ENCODE results near the gene CEP164. TPM values are rescaled to one million over a fixed set of nuclear protein-coding genes. Genes with fewer than 3 reads are reported as not detected.

Gene CEP164
- total RNA-seq, 2 experiments from 2014 or later: 33.0 to 36.7 TPM

- no peaks in the 10 kb centered on the region for H3K27me3 ChIP-seq (ENCODE audit: control insufficient read depth in 1 of 2, insufficient read depth in 2 of 2, low read length in 2 of 2)
- H3K4me3 ChIP-seq (ENCODE audit: low read length): no peak overlapping the region
- no peaks in the 10 kb centered on the region for H3K9me3 ChIP-seq (ENCODE audit: control insufficient read depth in 1 of 2, insufficient read depth in 1 of 2, low read length in 2 of 2)
- Mint-ChIP-seq H3K4me1 (ENCODE audit: low read depth) (no peaks in the 10 kb centered on the region), H3K36me3 (ENCODE audit: low read depth) (peaks cover 97% of the 10 kb centered on the region), H3K27me3 (no peaks in the 10 kb centered on the region), H3K4me3 (no peak overlapping the region), H3K27ac (no peak overlapping the region), H3K9me3 (no peaks in the 10 kb centered on the region)
- no peak overlapping the region for H3K27ac ChIP-seq (ENCODE audit: low read depth in 1 of 2, low read length in 2 of 2)
- ChIA-PET POLR2A (no interaction called here), CTCF (no interaction called here)
- no peak for TF ChIP-seq CTCF (IDR thresholded peaks at IDR 0.05)
- intact Hi-C loops (cut with DNase I, micrococcal nuclease): no loop called here
- H3K36me3 ChIP-seq (ENCODE audit: insufficient read depth, low read length): peaks cover 59% of the 10 kb centered on the region
- ATAC-seq (ENCODE audit: poor library complexity) (no peak), DNase-seq (no peak)
- no peaks in the 10 kb centered on the region for H3K4me1 ChIP-seq (ENCODE audit: insufficient read depth, low read length)
These were observed 38.6 kb downstream of the CEP164 start for GRCh38 chr11:117366248-117366647.

- peaks cover 97% of the 10 kb centered on the region for H3K36me3 Mint-ChIP-seq (ENCODE audit: low read depth)
- H3K27me3 Mint-ChIP-seq: no peaks in the 10 kb centered on the region
- CTCF ChIA-PET: no interaction called here
- no peak overlapping the region for H3K4me3 Mint-ChIP-seq
- no peak overlapping the region for H3K4me3 ChIP-seq (ENCODE audit: low read length)
- H3K9me3 Mint-ChIP-seq: no peaks in the 10 kb centered on the region
- no peaks in the 10 kb centered on the region for H3K9me3 ChIP-seq (ENCODE audit: control insufficient read depth in 1 of 2, insufficient read depth in 1 of 2, low read length in 2 of 2)
- no peak for ATAC-seq (ENCODE audit: poor library complexity)
- H3K27ac ChIP-seq (ENCODE audit: low read depth in 1 of 2, low read length in 2 of 2): no peak overlapping the region
- H3K4me1 Mint-ChIP-seq (ENCODE audit: low read depth): no peaks in the 10 kb centered on the region
- TF ChIP-seq CTCF (IDR thresholded peaks at IDR 0.05): no peak
- H3K36me3 ChIP-seq (ENCODE audit: insufficient read depth, low read length): peaks cover 59% of the 10 kb centered on the region
- no peaks in the 10 kb centered on the region for H3K4me1 ChIP-seq (ENCODE audit: insufficient read depth, low read length)
- no peaks in the 10 kb centered on the region for H3K27me3 ChIP-seq (ENCODE audit: control insufficient read depth in 1 of 2, insufficient read depth in 2 of 2, low read length in 2 of 2)
- POLR2A ChIA-PET: no interaction called here
- intact Hi-C loops (cut with DNase I, micrococcal nuclease): no loop called here
- DNase-seq: no peak
- H3K27ac Mint-ChIP-seq: no peak overlapping the region
These were observed 39.2 kb downstream of the CEP164 start for GRCh38 chr11:117366875-117367274.

- H3K4me1 ChIP-seq (ENCODE audit: insufficient read depth, low read length): no peaks in the 10 kb centered on the region
- no peak for ATAC-seq (ENCODE audit: poor library complexity)
- Mint-ChIP-seq H3K4me1 (ENCODE audit: low read depth) (no peaks in the 10 kb centered on the region), H3K27me3 (no peaks in the 10 kb centered on the region), H3K4me3 (no peak overlapping the region), H3K9me3 (no peaks in the 10 kb centered on the region), H3K36me3 (ENCODE audit: low read depth) (peaks cover 95% of the 10 kb centered on the region), H3K27ac (no peak overlapping the region)
- intact Hi-C loops (cut with DNase I, micrococcal nuclease): no loop called here
- TF ChIP-seq CTCF (IDR thresholded peaks at IDR 0.05): no peak
- no peak for DNase-seq
- H3K9me3 ChIP-seq (ENCODE audit: control insufficient read depth in 1 of 2, insufficient read depth in 1 of 2, low read length in 2 of 2): no peaks in the 10 kb centered on the region
- H3K27me3 ChIP-seq (ENCODE audit: control insufficient read depth in 1 of 2, insufficient read depth in 2 of 2, low read length in 2 of 2): no peaks in the 10 kb centered on the region
- no peak overlapping the region for H3K4me3 ChIP-seq (ENCODE audit: low read length)
- no peak overlapping the region for H3K27ac ChIP-seq (ENCODE audit: low read depth in 1 of 2, low read length in 2 of 2)
- peaks cover 56% of the 10 kb centered on the region for H3K36me3 ChIP-seq (ENCODE audit: insufficient read depth, low read length)
- POLR2A ChIA-PET: no interaction called here
- CTCF ChIA-PET: interaction anchor here (1.1 kb wide), 1 partner anchor 57 kb away, joined by 3 read pairs; no protein-coding TSS in a partner anchor
These were observed 41.9 kb downstream of the CEP164 start for GRCh38 chr11:117369534-117369933.
